Thoracic aorta (tissue), 2 donors: ENCODE measurements around the gene TNK1. TPM values are rescaled to one million over a fixed set of nuclear protein-coding genes. Genes with fewer than 3 reads are reported as not detected.
A peak's percentile ranks its signal among the peaks of the same experiment; 100 is the strongest.

Experiments used
- ATAC-seq: fragments of 150-250 bp; one replicate; pipeline ENCODE4 v1.8.0; 2017; ENCODE audit warnings: low read depth; ENCODE audit not compliant: insufficient number of reproducible peaks, low FRiP score
- DNase-seq: peaks from one replicate; pipeline ENCODE4 v3.0.0-alpha.2; 2020; ENCODE audit warnings: low spot score
- H3K27ac ChIP-seq, 2 donors: fragments of 200-600 bp; sonication (generic); 1 replicate in 1 of 2; 2 replicates in 1 of 2; pipeline ENCODE4 v1.5.1; 2016; ENCODE audit warnings: mild to moderate bottlenecking in 2 of 2, moderate library complexity in 2 of 2
- H3K27me3 ChIP-seq: fragments of 200-600 bp; sonication (generic); replicated peaks from 2 replicates; pipeline ENCODE4 v1.6.0; 2016; ENCODE audit warnings: mild to moderate bottlenecking; ENCODE audit not compliant: insufficient read depth
- H3K36me3 ChIP-seq: fragments of 200-600 bp; sonication (generic); one replicate; pipeline ENCODE4 v1.5.1; 2016
- H3K4me1 ChIP-seq, 2 donors: fragments of 200-600 bp; sonication (generic); 1 replicate in 1 of 2; 2 replicates in 1 of 2; pipeline versions ENCODE4 v1.5.1 to v1.6.0; 2016; ENCODE audit warnings: low read depth in 2 of 2, mild to moderate bottlenecking in 1 of 2; ENCODE audit not compliant: control insufficient read depth in 1 of 2
- H3K4me3 ChIP-seq: fragments of 200-600 bp; sonication (generic); 2 replicates; pipeline ENCODE4 v1.5.1; 2016; ENCODE audit warnings: mild to moderate bottlenecking
- H3K9me3 ChIP-seq: fragments of 200-600 bp; sonication (generic); 2 replicates; pipeline ENCODE4 v1.5.1; 2016
- CTCF ChIP-seq: fragments of 200-600 bp; sonication (generic); IDR thresholded peaks from one replicate; pipeline ENCODE4 v1.5.1; 2019; ENCODE audit warnings: antibody characterized with exemption
- total RNA-seq, 2 donors: library from RNA; depleted of rRNA; stranded (reverse); fragments of >200 nt; gene quantifications; one replicate each; pipeline versions ENCODE4 v1.1.0 to v1.2.3, GENCODE V29; 2016

TNK1 gene
- total RNA-seq, 2 donors from 2014 or later, result 3.7 to 4.7 TPM

GRCh38 chr17:7379134-7379533 is 1.8 kb upstream of the TNK1 start:
- no peak for DNase-seq
- Histone ChIP-seq H3K9me3 (no peaks in the 10 kb centered on the region), H3K4me1 (peaks cover 6 to 31% of the 10 kb centered on the region in 2 donors), H3K4me3 (no peak overlapping the region), H3K36me3 (no peaks in the 10 kb centered on the region), H3K27ac (no peak overlapping the region), H3K27me3 (no peaks in the 10 kb centered on the region)
- no peak for TF ChIP-seq CTCF
- ATAC-seq, result no peak

GRCh38 chr17:7380321-7380720 is 568 bp upstream of the TNK1 start:
- Histone ChIP-seq H3K4me3 (peak overlapping the region; percentile 66), H3K9me3 (no peaks in the 10 kb centered on the region), H3K27me3 (no peaks in the 10 kb centered on the region), H3K36me3 (no peaks in the 10 kb centered on the region), H3K4me1 (peaks cover 6 to 34% of the 10 kb centered on the region in 2 donors), H3K27ac (no peak overlapping the region)
- TF ChIP-seq CTCF, result no peak
- ATAC-seq, result no peak
- no peak for DNase-seq

- TF ChIP-seq CTCF, result no peak
- H3K27ac ChIP-seq, result no peak overlapping the region
- DNase-seq (no peak), ATAC-seq (no peak)
- H3K36me3 ChIP-seq, result no peaks in the 10 kb centered on the region
- H3K27me3 ChIP-seq, result no peaks in the 10 kb centered on the region
- no peak overlapping the region for H3K4me3 ChIP-seq
- no peaks in the 10 kb centered on the region for H3K9me3 ChIP-seq
- H3K4me1 ChIP-seq, result peaks cover 6 to 34% of the 10 kb centered on the region in 2 donors
Observed at GRCh38 chr17:7382901-7383300, 2.0 kb downstream of the TNK1 start.

GRCh38 chr17:7383371-7383741 is 2.5 kb downstream of the TNK1 start:
- DNase-seq, result no peak
- ATAC-seq, result no peak
- H3K4me3 ChIP-seq, result peak overlapping the region; percentile 73

GRCh38 chr17:7383742-7384488 is 3.0 kb downstream of the TNK1 start:
- DNase-seq, result no peak
- Histone ChIP-seq H3K4me1 (peaks cover 6 to 34% of the 10 kb centered on the region in 2 donors), H3K36me3 (no peaks in the 10 kb centered on the region), H3K9me3 (no peaks in the 10 kb centered on the region), H3K27me3 (no peaks in the 10 kb centered on the region), H3K4me3 (peak overlapping the region; percentile 73), H3K27ac (no peak overlapping the region)
- TF ChIP-seq CTCF, result no peak
- no peak for ATAC-seq

More at GRCh38 chr17:7383371-7383741, 2.5 kb downstream of the TNK1 start:
- Histone ChIP-seq H3K9me3 (no peaks in the 10 kb centered on the region), H3K27ac (no peak overlapping the region), H3K36me3 (no peaks in the 10 kb centered on the region), H3K27me3 (no peaks in the 10 kb centered on the region), H3K4me1 (peaks cover 6 to 34% of the 10 kb centered on the region in 2 donors)
- TF ChIP-seq CTCF, result no peak
